Activated CD8-positive, alpha-beta memory T cell treated with anti-CD3 and anti-CD28 coated beads for 24 hours (primary cell): Measurements from ENCODE around the gene CYB5R4.
"Not testable (repeated sequence)": the region's sequence is repeated elsewhere in the genome, so short reads cannot be mapped to it uniquely, and the experiment has no call there.

ENCODE experiments used
- DNase-seq: peaks from one replicate; pipeline ENCODE4 v3.0.0-alpha.2; 2020

Gene CYB5R4

GRCh38 chr6:83867527-83868161 is 8.2 kb downstream of the CYB5R4 start:
- DNase-seq, result no peak

- no peak for DNase-seq
These were observed 9.2 kb downstream of the CYB5R4 start for GRCh38 chr6:83868639-83869038.

GRCh38 chr6:83870649-83871048 is 11.2 kb downstream of the CYB5R4 start:
- DNase-seq, result no peak

- DNase-seq, result no peak
These were observed 13.1 kb downstream of the CYB5R4 start for GRCh38 chr6:83872386-83873118.

GRCh38 chr6:83873869-83874268 is 14.4 kb downstream of the CYB5R4 start:
- DNase-seq, result no peak

GRCh38 chr6:83875843-83876242 is 16.4 kb downstream of the CYB5R4 start:
- no peak for DNase-seq

- no peak for DNase-seq
These were observed 19.6 kb downstream of the CYB5R4 start for GRCh38 chr6:83878902-83879644.

GRCh38 chr6:83879746-83880145 is 20.3 kb downstream of the CYB5R4 start:
- no peak for DNase-seq

GRCh38 chr6:83883240-83883639 is 23.8 kb downstream of the CYB5R4 start:
- no peak for DNase-seq

- DNase-seq, result no peak
These were observed 25.0 kb downstream of the CYB5R4 start for GRCh38 chr6:83884523-83884922.

- no peak for DNase-seq
These were observed 26.5 kb downstream of the CYB5R4 start for GRCh38 chr6:83885984-83886383.

- no peak for DNase-seq
These were observed 30.1 kb downstream of the CYB5R4 start for GRCh38 chr6:83889621-83890020.

- DNase-seq, result no peak
These were observed 31.0 kb downstream of the CYB5R4 start for GRCh38 chr6:83890520-83890919.

GRCh38 chr6:83891586-83891985 is 32.1 kb downstream of the CYB5R4 start:
- DNase-seq, result no peak

GRCh38 chr6:83893024-83893423 is 33.5 kb downstream of the CYB5R4 start:
- DNase-seq, result no peak

GRCh38 chr6:83897094-83897493 is 37.6 kb downstream of the CYB5R4 start:
- DNase-seq, result not testable (repeated sequence)

GRCh38 chr6:83901624-83902023 is 42.1 kb downstream of the CYB5R4 start:
- no peak for DNase-seq

GRCh38 chr6:83904395-83904794 is 44.9 kb downstream of the CYB5R4 start:
- no peak for DNase-seq

GRCh38 chr6:83905648-83906047 is 46.2 kb downstream of the CYB5R4 start:
- no peak for DNase-seq

GRCh38 chr6:83907623-83908390 is 48.3 kb downstream of the CYB5R4 start:
- not testable (repeated sequence) for DNase-seq

- DNase-seq, result no peak
These were observed 49.3 kb downstream of the CYB5R4 start for GRCh38 chr6:83908813-83909212.

- no peak for DNase-seq
These were observed 51.8 kb downstream of the CYB5R4 start for GRCh38 chr6:83911278-83911677.

GRCh38 chr6:83914953-83915352 is 55.5 kb downstream of the CYB5R4 start:
- no peak for DNase-seq
